Ishikawa (cell line): ENCODE results near the gene PTPRE.

Experiments
- CEBPB ChIP-seq: IDR thresholded peaks from 2 replicates; pipeline ENCODE4 v1.6.1; 2012
- CREB1 ChIP-seq: IDR thresholded peaks from 2 replicates; pipeline ENCODE4 v1.6.1; 2012; ENCODE audit warnings: low read depth
- EGR1 ChIP-seq: IDR thresholded peaks from 2 replicates; pipeline ENCODE4 v1.6.1; 2012
- EP300 ChIP-seq: IDR thresholded peaks from 2 replicates; pipeline ENCODE4 v1.6.1; 2012; ENCODE audit warnings: borderline replicate concordance
- FOXM1 ChIP-seq: IDR thresholded peaks from 2 replicates; pipeline ENCODE4 v1.6.1; 2012; ENCODE audit warnings: low read depth, borderline replicate concordance
- NFIC ChIP-seq: IDR thresholded peaks from 2 replicates; pipeline ENCODE4 v1.6.1; 2012
- RAD21 ChIP-seq: IDR thresholded peaks from 2 replicates; pipeline ENCODE4 v1.6.1; 2012; ENCODE audit warnings: low read depth
- TAF1 ChIP-seq: IDR thresholded peaks from 2 replicates; pipeline ENCODE4 v1.6.1; 2012; ENCODE audit warnings: low read depth, mild to moderate bottlenecking
- TCF12 ChIP-seq: IDR thresholded peaks from 2 replicates; pipeline ENCODE4 v1.6.1; 2012; ENCODE audit warnings: low read depth
- TEAD4 ChIP-seq: IDR thresholded peaks from 2 replicates; pipeline ENCODE4 v1.6.1; 2012
- YY1 ChIP-seq: IDR thresholded peaks from 2 replicates; pipeline ENCODE4 v1.6.1; 2012; ENCODE audit warnings: low read depth
- ZBTB7A ChIP-seq: IDR thresholded peaks from 2 replicates; pipeline ENCODE4 v1.6.1; 2012; ENCODE audit warnings: low read depth
- TF ChIP-seq, protein P1 (sequence below): IDR thresholded peaks from 2 replicates; pipeline ENCODE4 v1.6.1; 2012
- TF ChIP-seq, protein P2 (sequence below): IDR thresholded peaks from 2 replicates; pipeline ENCODE4 v1.6.1; 2012
- TF ChIP-seq, protein P3 (sequence below): IDR thresholded peaks from 2 replicates; pipeline ENCODE4 v1.6.1; 2012; ENCODE audit warnings: low read depth, mild to moderate bottlenecking

Gene PTPRE

DNA sequence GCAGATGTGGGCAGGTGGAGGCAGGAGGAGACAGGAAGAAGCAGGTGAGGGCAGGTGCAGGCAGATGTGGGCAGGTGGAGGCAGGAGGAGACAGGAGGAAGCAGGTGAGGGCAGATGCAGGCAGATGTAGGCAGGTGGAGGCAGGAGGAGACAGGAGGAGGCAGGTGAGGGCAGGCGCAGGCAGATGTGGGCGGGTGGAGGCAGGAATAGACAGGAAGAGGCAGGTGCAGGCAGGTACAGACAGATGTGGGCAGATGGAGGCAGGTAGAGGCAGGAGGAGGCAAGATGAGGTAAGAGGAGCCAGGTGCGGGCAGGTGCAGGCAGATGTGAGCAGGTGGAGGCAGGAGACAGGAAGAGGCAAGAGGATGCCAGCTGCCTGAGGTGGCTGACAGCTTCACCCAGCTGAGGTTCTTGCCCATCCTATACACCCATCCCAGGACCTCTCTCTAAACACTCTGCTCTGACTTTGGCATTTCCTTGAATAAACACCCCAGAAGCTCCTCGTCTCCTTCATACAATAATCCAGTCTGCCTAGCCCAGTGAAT is 33.0 kb downstream of the PTPRE start:
- TF ChIP-seq EP300 (no peak), EGR1 (no peak), RAD21 (no peak), FOXM1 (no peak), YY1 (no peak), TEAD4 (no peak)
- TF ChIP-seq, protein P1, sequence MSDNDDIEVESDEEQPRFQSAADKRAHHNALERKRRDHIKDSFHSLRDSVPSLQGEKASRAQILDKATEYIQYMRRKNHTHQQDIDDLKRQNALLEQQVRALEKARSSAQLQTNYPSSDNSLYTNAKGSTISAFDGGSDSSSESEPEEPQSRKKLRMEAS, result no peak
- TF ChIP-seq, protein P2, sequence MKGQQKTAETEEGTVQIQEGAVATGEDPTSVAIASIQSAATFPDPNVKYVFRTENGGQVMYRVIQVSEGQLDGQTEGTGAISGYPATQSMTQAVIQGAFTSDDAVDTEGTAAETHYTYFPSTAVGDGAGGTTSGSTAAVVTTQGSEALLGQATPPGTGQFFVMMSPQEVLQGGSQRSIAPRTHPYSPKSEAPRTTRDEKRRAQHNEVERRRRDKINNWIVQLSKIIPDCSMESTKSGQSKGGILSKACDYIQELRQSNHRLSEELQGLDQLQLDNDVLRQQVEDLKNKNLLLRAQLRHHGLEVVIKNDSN, result no peak

DNA sequence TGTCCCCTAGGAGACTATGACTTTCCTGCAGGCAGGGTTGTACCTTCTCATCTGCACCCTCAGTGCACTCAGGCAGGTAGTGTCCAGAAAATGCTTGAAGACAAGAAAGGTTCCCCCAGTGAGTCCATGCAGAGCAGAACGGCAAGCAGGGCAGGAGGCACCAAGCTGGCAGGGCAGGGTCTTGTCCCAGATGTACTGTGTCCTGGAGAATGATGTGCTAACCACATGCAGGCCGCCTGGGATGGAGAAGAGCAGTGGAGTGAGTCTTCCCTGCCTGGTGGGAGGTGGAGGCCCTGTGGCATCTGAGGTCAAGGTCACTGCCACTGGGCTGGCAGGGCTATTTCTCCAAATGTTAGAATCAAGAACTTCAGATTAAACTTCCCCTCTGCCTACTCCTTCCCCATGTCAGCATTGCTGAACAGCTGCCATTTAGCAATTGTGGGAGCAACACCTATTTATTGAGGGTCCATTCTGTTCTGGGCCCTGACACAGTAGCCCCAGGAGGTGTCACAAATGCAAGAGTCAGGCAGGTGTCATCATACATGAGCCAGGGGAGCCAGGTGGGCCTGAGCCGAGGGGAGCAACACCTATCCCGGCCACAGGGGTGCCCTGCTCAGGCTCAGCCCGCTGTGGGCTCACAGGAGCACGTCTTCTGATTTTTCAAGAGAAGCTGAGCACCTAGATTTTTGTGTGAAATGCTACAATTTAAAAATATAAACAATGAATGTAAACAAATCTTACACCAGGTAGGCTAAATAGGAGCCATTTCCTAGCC is 34.1 kb downstream of the PTPRE start:
- TF ChIP-seq FOXM1 (no peak), TAF1 (no peak), NFIC (no peak), YY1 (no peak), EGR1 (no peak), CREB1 (no peak), ZBTB7A (no peak), TCF12 (no peak), RAD21 (no peak), CEBPB (no peak), EP300 (no peak), TEAD4 (no peak)
- TF ChIP-seq, protein P3, sequence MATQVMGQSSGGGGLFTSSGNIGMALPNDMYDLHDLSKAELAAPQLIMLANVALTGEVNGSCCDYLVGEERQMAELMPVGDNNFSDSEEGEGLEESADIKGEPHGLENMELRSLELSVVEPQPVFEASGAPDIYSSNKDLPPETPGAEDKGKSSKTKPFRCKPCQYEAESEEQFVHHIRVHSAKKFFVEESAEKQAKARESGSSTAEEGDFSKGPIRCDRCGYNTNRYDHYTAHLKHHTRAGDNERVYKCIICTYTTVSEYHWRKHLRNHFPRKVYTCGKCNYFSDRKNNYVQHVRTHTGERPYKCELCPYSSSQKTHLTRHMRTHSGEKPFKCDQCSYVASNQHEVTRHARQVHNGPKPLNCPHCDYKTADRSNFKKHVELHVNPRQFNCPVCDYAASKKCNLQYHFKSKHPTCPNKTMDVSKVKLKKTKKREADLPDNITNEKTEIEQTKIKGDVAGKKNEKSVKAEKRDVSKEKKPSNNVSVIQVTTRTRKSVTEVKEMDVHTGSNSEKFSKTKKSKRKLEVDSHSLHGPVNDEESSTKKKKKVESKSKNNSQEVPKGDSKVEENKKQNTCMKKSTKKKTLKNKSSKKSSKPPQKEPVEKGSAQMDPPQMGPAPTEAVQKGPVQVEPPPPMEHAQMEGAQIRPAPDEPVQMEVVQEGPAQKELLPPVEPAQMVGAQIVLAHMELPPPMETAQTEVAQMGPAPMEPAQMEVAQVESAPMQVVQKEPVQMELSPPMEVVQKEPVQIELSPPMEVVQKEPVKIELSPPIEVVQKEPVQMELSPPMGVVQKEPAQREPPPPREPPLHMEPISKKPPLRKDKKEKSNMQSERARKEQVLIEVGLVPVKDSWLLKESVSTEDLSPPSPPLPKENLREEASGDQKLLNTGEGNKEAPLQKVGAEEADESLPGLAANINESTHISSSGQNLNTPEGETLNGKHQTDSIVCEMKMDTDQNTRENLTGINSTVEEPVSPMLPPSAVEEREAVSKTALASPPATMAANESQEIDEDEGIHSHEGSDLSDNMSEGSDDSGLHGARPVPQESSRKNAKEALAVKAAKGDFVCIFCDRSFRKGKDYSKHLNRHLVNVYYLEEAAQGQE, result no peak
- TF ChIP-seq, protein P1, result no peak
- TF ChIP-seq, protein P2, result no peak

DNA sequence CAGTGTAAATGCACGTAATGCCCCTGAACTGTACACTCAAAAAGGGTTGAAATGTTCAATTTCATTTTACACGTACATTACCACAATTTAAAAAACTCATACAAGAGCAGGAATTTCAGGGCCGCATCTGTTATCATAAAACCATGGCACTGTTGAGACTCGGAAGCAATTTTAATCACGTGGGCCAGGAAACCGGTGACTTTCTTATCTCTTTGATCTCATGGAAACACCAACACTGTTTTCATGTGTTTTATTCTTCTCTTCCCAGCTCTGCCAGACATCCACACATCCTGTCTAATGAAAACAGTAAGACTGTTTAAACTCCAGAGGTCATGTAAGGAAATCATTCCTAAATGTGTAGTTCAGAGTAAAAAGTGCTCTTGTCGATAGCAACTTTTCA is 35.9 kb downstream of the PTPRE start:
- no peak for TF ChIP-seq TAF1
- no peak for TF ChIP-seq CREB1
- TF ChIP-seq FOXM1, result no peak
- no peak for TF ChIP-seq TCF12
- no peak for TF ChIP-seq EP300
- TF ChIP-seq RAD21, result no peak
- TF ChIP-seq ZBTB7A, result no peak
- no peak for TF ChIP-seq NFIC
- TF ChIP-seq, protein P3, result no peak
- TF ChIP-seq, protein P1, result no peak
- TF ChIP-seq CEBPB, result no peak
- no peak for TF ChIP-seq TEAD4

DNA sequence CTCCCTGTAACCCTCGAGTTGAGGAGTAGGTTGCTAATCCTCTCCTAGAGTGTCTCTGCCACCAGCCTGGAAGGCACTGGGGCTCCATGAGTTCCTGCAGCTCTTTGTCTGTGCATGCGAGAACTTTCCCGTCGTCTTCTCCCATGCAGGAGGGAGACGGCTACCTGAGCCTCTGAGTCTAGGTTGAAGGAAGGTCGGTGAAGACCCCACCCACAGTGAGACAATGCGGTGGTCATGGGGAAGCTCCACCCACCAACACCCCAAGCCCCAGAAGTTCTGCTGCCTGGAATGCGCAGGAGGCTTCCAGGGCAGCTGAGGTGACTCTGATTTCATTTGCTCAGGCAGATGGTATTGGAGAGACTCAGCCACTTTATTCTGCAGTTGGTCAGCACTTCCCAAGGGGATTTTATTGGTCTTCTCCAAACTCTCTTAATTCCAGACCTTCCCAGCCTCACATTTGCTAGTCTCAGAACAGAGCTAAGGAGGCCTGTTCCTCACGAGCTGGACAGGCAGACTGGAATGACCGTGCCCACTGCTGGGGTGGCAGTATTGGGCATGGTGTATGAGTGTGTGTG is 36.5 kb downstream of the PTPRE start:
- TF ChIP-seq, protein P3, result no peak
- TF ChIP-seq FOXM1 (no peak), NFIC (no peak), YY1 (no peak), TAF1 (no peak), CREB1 (no peak), TCF12 (no peak), EP300 (no peak), EGR1 (no peak), CEBPB (no peak), ZBTB7A (no peak), TEAD4 (no peak), RAD21 (no peak)
- TF ChIP-seq, protein P2, result no peak
- TF ChIP-seq, protein P1, result no peak
